Testis (tissue), 2 donors: Measurements from ENCODE around the gene NPAS3.

Experiments
- POLR2A ChIP-seq: fragments of 450-650 bp; IDR thresholded peaks from one replicate; pipeline ENCODE4 v1.6.1; 2017; ENCODE audit warnings: antibody characterized with exemption, mild to moderate bottlenecking, moderate library complexity
- TF ChIP-seq, protein P1 (sequence below), 3 experiments: fragments of 450-650 bp in 2 of 3; fragments of 200-600 bp in 1 of 3; sonication (generic) in 1 of 3; IDR thresholded peaks; one replicate each; pipeline ENCODE4 v1.5.1; 2016 to 2019; ENCODE audit warnings: antibody characterized with exemption in 3 of 3, mild to moderate bottlenecking in 2 of 3, moderate library complexity in 1 of 3

- TF ChIP-seq, protein P1, sequence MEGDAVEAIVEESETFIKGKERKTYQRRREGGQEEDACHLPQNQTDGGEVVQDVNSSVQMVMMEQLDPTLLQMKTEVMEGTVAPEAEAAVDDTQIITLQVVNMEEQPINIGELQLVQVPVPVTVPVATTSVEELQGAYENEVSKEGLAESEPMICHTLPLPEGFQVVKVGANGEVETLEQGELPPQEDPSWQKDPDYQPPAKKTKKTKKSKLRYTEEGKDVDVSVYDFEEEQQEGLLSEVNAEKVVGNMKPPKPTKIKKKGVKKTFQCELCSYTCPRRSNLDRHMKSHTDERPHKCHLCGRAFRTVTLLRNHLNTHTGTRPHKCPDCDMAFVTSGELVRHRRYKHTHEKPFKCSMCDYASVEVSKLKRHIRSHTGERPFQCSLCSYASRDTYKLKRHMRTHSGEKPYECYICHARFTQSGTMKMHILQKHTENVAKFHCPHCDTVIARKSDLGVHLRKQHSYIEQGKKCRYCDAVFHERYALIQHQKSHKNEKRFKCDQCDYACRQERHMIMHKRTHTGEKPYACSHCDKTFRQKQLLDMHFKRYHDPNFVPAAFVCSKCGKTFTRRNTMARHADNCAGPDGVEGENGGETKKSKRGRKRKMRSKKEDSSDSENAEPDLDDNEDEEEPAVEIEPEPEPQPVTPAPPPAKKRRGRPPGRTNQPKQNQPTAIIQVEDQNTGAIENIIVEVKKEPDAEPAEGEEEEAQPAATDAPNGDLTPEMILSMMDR (IDR thresholded peaks at IDR 0.05), result no peak
- no peak for TF ChIP-seq POLR2A
Observed at GRCh38 chr14:33070475-33070874, 131.8 kb downstream of the NPAS3 start.
